ENCODE data around the gene FAM107B.

- TF ChIP-seq REPIN1 (tag by site-specific recombination; IDR thresholded peaks at IDR 0.05; ENCODE audit: low read depth) = no peak
- no peak for TF ChIP-seq ZNF629 (tag by site-specific recombination; IDR thresholded peaks at IDR 0.05)
- TF ChIP-seq CTCF (tag by site-specific recombination; IDR thresholded peaks at IDR 0.05) = no peak; the same call in 1 of the 2 replicates
- TF ChIP-seq KLF16 (tag by site-specific recombination; IDR thresholded peaks at IDR 0.05) = no peak
Observed at GRCh38 chr10:14536241-14537213, 238.2 kb downstream of the FAM107B start.

All from HEK293 (cell line).